Body of pancreas (tissue), 4 donors: Measurements from ENCODE around the gene HEXIM2.

Experiments used
- POLR2A ChIP-seq, 3 donors: fragments of 450-650 bp; IDR thresholded peaks; one replicate each; pipeline ENCODE4 v1.6.1; 2016; ENCODE audit warnings: antibody characterized with exemption in 3 of 3, mild to moderate bottlenecking in 2 of 3
- TF ChIP-seq, protein P1 (sequence below), 7 experiments: fragments of 450-650 bp in 4 of 7; fragments of 200-600 bp in 3 of 7; sonication (generic) in 3 of 7; IDR thresholded peaks; one replicate each; pipeline ENCODE4 v1.5.1; 2016 to 2019; ENCODE audit warnings: antibody characterized with exemption in 7 of 7

- TF ChIP-seq, protein P1, sequence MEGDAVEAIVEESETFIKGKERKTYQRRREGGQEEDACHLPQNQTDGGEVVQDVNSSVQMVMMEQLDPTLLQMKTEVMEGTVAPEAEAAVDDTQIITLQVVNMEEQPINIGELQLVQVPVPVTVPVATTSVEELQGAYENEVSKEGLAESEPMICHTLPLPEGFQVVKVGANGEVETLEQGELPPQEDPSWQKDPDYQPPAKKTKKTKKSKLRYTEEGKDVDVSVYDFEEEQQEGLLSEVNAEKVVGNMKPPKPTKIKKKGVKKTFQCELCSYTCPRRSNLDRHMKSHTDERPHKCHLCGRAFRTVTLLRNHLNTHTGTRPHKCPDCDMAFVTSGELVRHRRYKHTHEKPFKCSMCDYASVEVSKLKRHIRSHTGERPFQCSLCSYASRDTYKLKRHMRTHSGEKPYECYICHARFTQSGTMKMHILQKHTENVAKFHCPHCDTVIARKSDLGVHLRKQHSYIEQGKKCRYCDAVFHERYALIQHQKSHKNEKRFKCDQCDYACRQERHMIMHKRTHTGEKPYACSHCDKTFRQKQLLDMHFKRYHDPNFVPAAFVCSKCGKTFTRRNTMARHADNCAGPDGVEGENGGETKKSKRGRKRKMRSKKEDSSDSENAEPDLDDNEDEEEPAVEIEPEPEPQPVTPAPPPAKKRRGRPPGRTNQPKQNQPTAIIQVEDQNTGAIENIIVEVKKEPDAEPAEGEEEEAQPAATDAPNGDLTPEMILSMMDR (IDR thresholded peaks at IDR 0.05), result no peak
- TF ChIP-seq POLR2A (IDR thresholded peaks at IDR 0.05), result no peak
These were observed 45.1 kb upstream of the HEXIM2 start for GRCh38 chr17:45116434-45117016.
